NK-92 treated with Interleukin-12 subunit alpha and Interleukin-12 subunit beta, amount 100 ng/mL, for 24 hours (cell line): ENCODE results near the gene RNF181.
"Not testable (repeated sequence)": the region's sequence is repeated elsewhere in the genome, so short reads cannot be mapped to it uniquely, and the experiment has no call there.

Source experiments
- DNase-seq: peaks from one replicate; lab custom pipeline; 2025; lab: John Stamatoyannopoulos, UW

Gene RNF181

GRCh38 chr2:85614757-85615156 is 19.2 kb downstream of the RNF181 start:
- DNase-seq, result not testable (repeated sequence)

- no peak for DNase-seq
Measured at GRCh38 chr2:85615413-85615728, 19.8 kb downstream of the RNF181 start.

- DNase-seq, result not testable (repeated sequence)
Measured at GRCh38 chr2:85617723-85618122, 22.2 kb downstream of the RNF181 start.

GRCh38 chr2:85619617-85620016 is 24.1 kb downstream of the RNF181 start:
- DNase-seq, result no peak

GRCh38 chr2:85621338-85621737 is 25.8 kb downstream of the RNF181 start:
- no peak for DNase-seq

GRCh38 chr2:85623991-85624390 is 28.4 kb downstream of the RNF181 start:
- no peak for DNase-seq

- DNase-seq, result no peak
Measured at GRCh38 chr2:85628658-85629057, 33.1 kb downstream of the RNF181 start.

- DNase-seq, result no peak
Measured at GRCh38 chr2:85631316-85631715, 35.8 kb downstream of the RNF181 start.

- no peak for DNase-seq
Measured at GRCh38 chr2:85635011-85635410, 39.5 kb downstream of the RNF181 start.

- no peak for DNase-seq
Measured at GRCh38 chr2:85635636-85636035, 40.1 kb downstream of the RNF181 start.

- no peak for DNase-seq
Measured at GRCh38 chr2:85642725-85643124, 47.2 kb downstream of the RNF181 start.

GRCh38 chr2:85644909-85645308 is 49.4 kb downstream of the RNF181 start:
- DNase-seq, result no peak

GRCh38 chr2:85646166-85646565 is 50.6 kb downstream of the RNF181 start:
- no peak for DNase-seq
